ENCODE data around the gene PSMD9. TPM values are rescaled to one million over a fixed set of nuclear protein-coding genes. Genes with fewer than 3 reads are reported as not detected.
"Not testable (repeated sequence)": the region's sequence is repeated elsewhere in the genome, so short reads cannot be mapped to it uniquely, and the experiment has no call there.

PSMD9 gene
- 10 to 100 TPM; 51.3 to 57.1 (median 57.1) TPM for polyA plus RNA-seq (ENCODE audit: insufficient read length in 3 of 3)

- DNase-seq (ENCODE audit: low read depth in 3 of 3, low spot score in 2 of 3) = peak; percentile 86 to 92 (median 91)
Observed at GRCh38 chr12:121888478-121889273, at the start of gene PSMD9. TSS of gene PSMD9 (plus strand) at chr12:121888790. CDS start at chr12:121888857, 67 bp downstream.

- peak; percentile 90 to 94 (median 91) for DNase-seq (ENCODE audit: low read depth in 3 of 3, low spot score in 2 of 3)
Observed at GRCh38 chr12:121839106-121839992, 49.2 kb upstream of the PSMD9 start.

- no peak for DNase-seq (ENCODE audit: low read depth in 3 of 3, low spot score in 2 of 3)
Observed at GRCh38 chr12:121839993-121840761, 48.4 kb upstream of the PSMD9 start.

GRCh38 chr12:121843236-121843982 lies 45.2 kb upstream of the PSMD9 start:
- no peak for DNase-seq (ENCODE audit: low read depth in 3 of 3, low spot score in 2 of 3)

GRCh38 chr12:121845701-121846100 lies 42.9 kb upstream of the PSMD9 start:
- DNase-seq (ENCODE audit: low read depth in 3 of 3, low spot score in 2 of 3) = no peak

- no peak for DNase-seq (ENCODE audit: low read depth in 3 of 3, low spot score in 2 of 3)
Observed at GRCh38 chr12:121849211-121849610, 39.4 kb upstream of the PSMD9 start.

- no peak for DNase-seq (ENCODE audit: low read depth in 3 of 3, low spot score in 2 of 3)
Observed at GRCh38 chr12:121849665-121850064, 38.9 kb upstream of the PSMD9 start.

GRCh38 chr12:121852392-121852791 lies 36.2 kb upstream of the PSMD9 start:
- not testable (repeated sequence) for DNase-seq (ENCODE audit: low read depth in 3 of 3, low spot score in 2 of 3)

- DNase-seq (ENCODE audit: low read depth in 3 of 3, low spot score in 2 of 3) = no peak
Observed at GRCh38 chr12:121857322-121858246, 31.0 kb upstream of the PSMD9 start.

- no peak for DNase-seq (ENCODE audit: low read depth in 3 of 3, low spot score in 2 of 3)
Observed at GRCh38 chr12:121858318-121858661, 30.3 kb upstream of the PSMD9 start.

GRCh38 chr12:121858662-121859572 lies 29.7 kb upstream of the PSMD9 start, which contains the start of gene HPD:
TSS of gene HPD (minus strand) at chr12:121858859. CDS start at chr12:121858823, 36 bp downstream.
- DNase-seq (ENCODE audit: low read depth in 3 of 3, low spot score in 2 of 3) = peak in 2 of 3 donors; percentile 31 to 32

GRCh38 chr12:121860257-121860656 lies 28.3 kb upstream of the PSMD9 start:
- no peak for DNase-seq (ENCODE audit: low read depth in 3 of 3, low spot score in 2 of 3)

- not testable (repeated sequence) for DNase-seq (ENCODE audit: low read depth in 3 of 3, low spot score in 2 of 3)
Observed at GRCh38 chr12:121860699-121861098, 27.9 kb upstream of the PSMD9 start.

GRCh38 chr12:121861636-121862254 lies 26.8 kb upstream of the PSMD9 start:
- DNase-seq (ENCODE audit: low read depth in 3 of 3, low spot score in 2 of 3) = peak in 1 of 3 donors; percentile 21

GRCh38 chr12:121866331-121866730 lies 22.3 kb upstream of the PSMD9 start:
- DNase-seq (ENCODE audit: low read depth in 3 of 3, low spot score in 2 of 3) = no peak

- DNase-seq (ENCODE audit: low read depth in 3 of 3, low spot score in 2 of 3) = not testable (repeated sequence)
Observed at GRCh38 chr12:121869229-121869628, 19.4 kb upstream of the PSMD9 start.

- no peak for DNase-seq (ENCODE audit: low read depth in 3 of 3, low spot score in 2 of 3)
Observed at GRCh38 chr12:121871467-121871866, 17.1 kb upstream of the PSMD9 start.
